ENCODE results near the gene MSANTD1. TPM values are rescaled to one million over a fixed set of nuclear protein-coding genes. Genes with fewer than 3 reads are reported as not detected.

Gene MSANTD1
- total RNA-seq, 1 donor from 2014 or later, result 0.40 TPM

- no peak for DNase-seq (ENCODE audit: low read depth in 2 of 2)
These were observed 16.1 kb upstream of the MSANTD1 start for GRCh38 chr4:3232871-3233271.

- DNase-seq (ENCODE audit: low read depth in 2 of 2), result no peak
These were observed 15.4 kb upstream of the MSANTD1 start for GRCh38 chr4:3233391-3234071.

GRCh38 chr4:3234171-3235029 is 14.6 kb upstream of the MSANTD1 start:
- DNase-seq (ENCODE audit: low read depth in 2 of 2), result no peak

DNA sequence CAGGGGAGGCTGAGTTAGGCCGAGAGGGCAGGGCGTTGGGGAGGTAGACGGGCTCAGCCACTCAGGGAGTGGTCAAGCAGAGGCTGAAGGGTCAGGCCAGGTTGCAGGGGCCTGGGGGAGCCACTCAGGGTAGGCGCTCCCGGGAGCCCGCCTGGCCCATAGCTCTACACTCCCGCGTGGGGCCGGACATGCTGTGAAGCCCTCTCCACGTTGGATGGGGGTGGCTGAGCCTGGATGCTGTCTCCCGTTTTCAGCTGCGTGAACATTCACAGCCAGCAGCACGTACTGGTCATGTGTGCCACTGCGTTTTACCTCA is 14.0 kb upstream of the MSANTD1 start:
- no peak for DNase-seq (ENCODE audit: low read depth in 2 of 2)

- DNase-seq (ENCODE audit: low read depth in 2 of 2), result no peak
These were observed 13.4 kb upstream of the MSANTD1 start for GRCh38 chr4:3235581-3235980.

GRCh38 chr4:3236326-3236878 is 12.6 kb upstream of the MSANTD1 start:
- no peak for DNase-seq (ENCODE audit: low read depth in 2 of 2)

DNA sequence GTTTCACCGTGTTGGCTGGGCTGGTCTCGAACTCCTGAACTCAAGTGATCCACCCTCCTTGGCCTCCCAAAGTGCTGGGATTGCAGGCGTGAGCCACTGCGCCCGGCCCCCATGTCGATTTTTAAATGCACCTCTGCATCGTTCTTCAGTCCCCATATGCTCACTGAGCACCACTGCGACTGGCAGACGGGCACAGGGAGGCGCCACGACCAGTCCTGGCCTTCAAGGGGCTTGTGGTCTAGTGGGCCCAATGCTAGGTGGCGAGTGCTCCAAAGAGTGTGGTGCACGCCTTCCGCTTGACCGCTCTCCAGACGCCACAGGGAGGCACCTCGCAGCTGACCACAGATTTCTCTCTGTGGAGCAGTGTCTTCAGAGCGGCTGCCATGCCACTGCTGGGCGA is 11.7 kb upstream of the MSANTD1 start:
- no peak for DNase-seq (ENCODE audit: low read depth in 2 of 2)

GRCh38 chr4:3237712-3238560 is 11.0 kb upstream of the MSANTD1 start:
- no peak for DNase-seq (ENCODE audit: low read depth in 2 of 2)

- DNase-seq (ENCODE audit: low read depth in 2 of 2), result no peak
These were observed 10.2 kb upstream of the MSANTD1 start for GRCh38 chr4:3238721-3239120.

GRCh38 chr4:3239303-3239702 is 9.7 kb upstream of the MSANTD1 start:
- no peak for DNase-seq (ENCODE audit: low read depth in 2 of 2)

GRCh38 chr4:3239998-3240920 is 8.7 kb upstream of the MSANTD1 start:
- no peak for DNase-seq (ENCODE audit: low read depth in 2 of 2)

- no peak for DNase-seq (ENCODE audit: low read depth in 2 of 2)
These were observed 7.9 kb upstream of the MSANTD1 start for GRCh38 chr4:3240936-3241522.

DNA sequence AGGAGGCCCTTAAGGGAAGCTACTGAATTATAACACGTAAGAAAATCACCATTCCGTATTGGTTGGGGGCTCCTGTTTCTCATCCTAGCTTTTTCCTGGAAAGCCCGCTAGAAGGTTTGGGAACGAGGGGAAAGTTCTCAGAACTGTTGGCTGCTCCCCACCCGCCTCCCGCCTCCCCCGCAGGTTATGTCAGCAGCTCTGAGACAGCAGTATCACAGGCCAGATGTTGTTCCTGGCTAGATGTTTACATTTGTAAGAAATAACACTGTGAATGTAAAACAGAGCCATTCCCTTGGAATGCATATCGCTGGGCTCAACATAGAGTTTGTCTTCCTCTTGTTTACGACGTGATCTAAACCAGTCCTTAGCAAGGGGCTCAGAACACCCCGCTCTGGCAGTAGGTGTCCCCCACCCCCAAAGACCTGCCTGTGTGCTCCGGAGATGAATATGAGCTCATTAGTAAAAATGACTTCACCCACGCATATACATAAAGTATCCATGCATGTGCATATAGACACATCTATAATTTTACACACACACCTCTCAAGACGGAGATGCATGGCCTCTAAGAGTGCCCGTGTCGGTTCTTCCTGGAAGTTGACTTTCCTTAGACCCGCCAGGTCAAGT is 6.9 kb upstream of the MSANTD1 start:
- DNase-seq (ENCODE audit: low read depth in 2 of 2), result no peak

- DNase-seq (ENCODE audit: low read depth in 2 of 2), result no peak
These were observed 5.7 kb upstream of the MSANTD1 start for GRCh38 chr4:3243136-3243780.

DNA sequence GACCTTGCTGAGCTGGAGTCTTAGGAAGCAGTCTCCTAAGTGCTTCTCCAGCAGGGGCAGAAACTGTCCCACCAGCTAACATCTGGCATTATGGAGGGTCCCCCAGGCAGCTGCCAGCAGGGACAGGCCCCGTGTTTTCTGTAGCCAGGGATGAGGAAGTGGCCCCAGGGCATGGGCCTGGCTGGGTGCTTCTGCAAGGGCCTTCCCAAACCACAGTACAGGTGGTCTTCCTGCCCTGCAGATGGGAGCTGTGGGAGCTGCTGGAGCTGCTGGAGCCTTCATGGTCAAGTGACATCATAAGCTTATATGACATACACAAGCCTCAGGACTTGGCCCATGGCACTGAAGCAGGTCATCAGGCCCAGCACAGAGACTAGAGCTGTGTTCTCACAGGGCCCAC is 5.0 kb upstream of the MSANTD1 start:
- DNase-seq (ENCODE audit: low read depth in 2 of 2), result no peak

GRCh38 chr4:3244747-3245146 is 4.2 kb upstream of the MSANTD1 start:
- DNase-seq (ENCODE audit: low read depth in 2 of 2), result no peak

- DNase-seq (ENCODE audit: low read depth in 2 of 2), result no peak
These were observed 3.3 kb upstream of the MSANTD1 start for GRCh38 chr4:3245676-3246075.

DNA sequence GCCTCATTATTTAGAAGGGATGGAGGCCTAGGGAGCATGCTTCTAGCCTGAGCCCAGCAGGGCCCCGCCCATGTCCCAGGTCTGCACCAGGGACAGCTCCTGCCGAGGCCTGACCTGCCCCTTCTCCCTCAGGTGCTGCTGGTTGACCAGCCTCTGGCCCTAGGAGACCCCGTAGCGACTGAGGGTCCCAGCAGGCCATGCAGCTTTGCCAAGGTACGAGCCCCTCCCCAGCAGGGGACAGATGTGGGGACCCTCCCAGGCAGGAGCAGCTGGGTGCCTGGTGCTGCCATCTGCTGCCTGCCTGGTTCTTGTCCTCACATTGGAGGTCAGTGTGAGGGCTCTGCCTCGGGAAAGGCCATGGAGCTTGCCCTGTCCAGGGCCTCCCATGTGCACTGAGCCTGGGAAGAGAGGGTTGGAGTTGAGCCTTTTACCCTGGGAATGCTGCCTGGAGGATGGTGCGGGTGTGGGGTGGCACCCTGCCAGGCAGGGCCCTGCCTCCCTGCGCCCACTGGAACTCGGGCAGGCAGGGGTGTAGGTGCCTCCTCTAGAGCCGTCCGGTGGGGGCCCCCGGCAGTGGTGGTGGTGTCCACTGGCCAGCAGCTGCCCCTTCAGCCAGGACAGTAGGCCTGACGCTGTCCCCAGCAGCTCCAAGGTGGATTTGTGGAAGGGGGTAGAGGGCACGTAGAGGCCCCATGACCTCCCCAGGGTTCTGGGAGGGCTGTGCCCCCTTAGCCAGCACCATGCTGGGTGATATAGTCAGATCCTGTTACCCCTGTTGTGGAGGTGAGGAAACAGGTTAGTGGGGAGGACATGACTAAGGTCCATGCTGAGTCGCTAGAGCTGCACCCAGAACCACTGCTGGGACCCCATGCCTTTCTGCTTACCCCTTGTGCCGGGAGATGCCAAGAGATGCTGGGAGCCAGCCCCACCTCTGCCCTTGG is 2.2 kb upstream of the MSANTD1 start:
- no peak for DNase-seq (ENCODE audit: low read depth in 2 of 2)
